ENCODE results near the gene STAMBP. TPM values are rescaled to one million over a fixed set of nuclear protein-coding genes. Genes with fewer than 3 reads are reported as not detected.

STAMBP gene
- total and polyA plus RNA-seq, 12 donors = 15.7 to 44.8 (median 27.4) TPM

DNA sequence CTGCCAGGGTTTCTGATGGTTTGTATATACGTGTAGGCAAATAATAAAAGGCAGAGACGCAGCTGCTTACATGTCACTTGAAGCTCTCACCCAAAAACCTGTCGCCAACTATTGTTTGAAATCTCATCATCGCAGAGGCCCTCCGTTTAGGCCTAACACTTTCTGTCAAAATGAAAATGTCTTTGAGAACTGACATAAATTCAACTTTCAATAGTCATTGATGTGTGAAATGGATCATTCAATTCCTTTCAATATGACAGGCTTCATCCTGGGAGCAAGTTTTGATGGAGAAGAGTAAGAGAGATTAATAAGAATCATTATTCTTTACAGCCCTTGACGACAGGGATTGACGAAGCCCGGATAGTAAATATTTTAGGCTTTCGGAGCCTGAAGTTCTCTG lies 66.7 kb downstream of the STAMBP start:
- WGBS, 4 donors = 70 to 87% (median 80%) methylated on average over 9 of the region's 9 CpGs
- Histone ChIP-seq H3K4me1 (replicated peaks in 1 of 2) (no peaks in the 10 kb centered on the region), H3K27me3 (no peaks in the 10 kb centered on the region), H3K9me3 (replicated peaks in 1 of 3) (no peaks in the 10 kb centered on the region), H3K4me3 (no peak overlapping the region), H3K27ac (no peak overlapping the region), H3K36me3 (replicated peaks in 1 of 2) (no peaks in the 10 kb centered on the region)
- intact Hi-C loops (cut with DNase I) = no loop called here
- TF ChIP-seq POLR2A (IDR thresholded peaks at IDR 0.05) = no peak
- TF ChIP-seq, protein P1, sequence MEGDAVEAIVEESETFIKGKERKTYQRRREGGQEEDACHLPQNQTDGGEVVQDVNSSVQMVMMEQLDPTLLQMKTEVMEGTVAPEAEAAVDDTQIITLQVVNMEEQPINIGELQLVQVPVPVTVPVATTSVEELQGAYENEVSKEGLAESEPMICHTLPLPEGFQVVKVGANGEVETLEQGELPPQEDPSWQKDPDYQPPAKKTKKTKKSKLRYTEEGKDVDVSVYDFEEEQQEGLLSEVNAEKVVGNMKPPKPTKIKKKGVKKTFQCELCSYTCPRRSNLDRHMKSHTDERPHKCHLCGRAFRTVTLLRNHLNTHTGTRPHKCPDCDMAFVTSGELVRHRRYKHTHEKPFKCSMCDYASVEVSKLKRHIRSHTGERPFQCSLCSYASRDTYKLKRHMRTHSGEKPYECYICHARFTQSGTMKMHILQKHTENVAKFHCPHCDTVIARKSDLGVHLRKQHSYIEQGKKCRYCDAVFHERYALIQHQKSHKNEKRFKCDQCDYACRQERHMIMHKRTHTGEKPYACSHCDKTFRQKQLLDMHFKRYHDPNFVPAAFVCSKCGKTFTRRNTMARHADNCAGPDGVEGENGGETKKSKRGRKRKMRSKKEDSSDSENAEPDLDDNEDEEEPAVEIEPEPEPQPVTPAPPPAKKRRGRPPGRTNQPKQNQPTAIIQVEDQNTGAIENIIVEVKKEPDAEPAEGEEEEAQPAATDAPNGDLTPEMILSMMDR (IDR thresholded peaks at IDR 0.05) = no peak
- DNase-seq = no peak

DNA sequence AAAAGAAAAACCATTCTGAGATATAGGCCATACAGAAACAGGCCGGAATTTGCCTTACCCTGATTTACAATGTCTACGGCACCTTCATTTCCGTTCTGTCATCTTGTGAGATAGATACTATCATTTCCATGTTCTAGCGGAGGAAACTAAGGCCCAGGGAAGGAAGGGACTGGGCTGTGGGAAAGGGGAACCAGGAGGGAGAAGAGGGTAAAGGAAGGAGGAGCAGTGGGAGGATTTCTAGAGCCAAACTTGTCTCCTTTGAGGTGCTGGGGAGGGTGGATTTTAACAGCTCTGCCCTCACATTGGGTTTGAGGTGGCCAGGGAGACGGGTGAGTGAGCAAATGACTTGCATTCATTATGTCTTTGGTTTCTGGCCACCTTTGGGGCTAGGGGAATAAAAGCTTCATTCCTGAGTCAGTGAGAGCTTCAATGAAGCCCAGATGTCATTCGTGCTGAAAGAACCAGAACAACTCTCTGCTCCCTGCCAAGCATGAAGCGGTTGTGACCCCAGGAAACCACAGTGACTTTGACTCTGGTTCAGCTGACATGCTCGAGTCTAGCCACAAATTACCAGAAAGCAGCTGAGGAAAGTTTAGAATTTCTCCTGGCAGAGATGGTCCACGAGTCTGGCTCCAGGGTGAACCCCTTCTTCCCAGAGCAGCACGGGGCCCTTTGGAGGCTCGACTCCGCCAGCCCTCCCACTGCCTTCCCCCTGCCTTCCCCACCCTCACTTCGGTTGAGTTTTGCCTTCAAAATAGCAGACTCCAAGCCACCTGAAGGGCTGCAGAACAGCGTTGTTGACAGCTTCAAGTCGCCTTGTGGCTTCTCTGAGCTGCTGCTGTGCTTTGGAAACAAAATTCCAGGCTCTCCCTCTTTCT lies 67.8 kb downstream of the STAMBP start:
- no peak overlapping the region for H3K4me3 ChIP-seq
- no peaks in the 10 kb centered on the region for H3K27me3 ChIP-seq
- 51 to 60% (median 55%) methylated on average over 13 to 15 of the region's 15 CpGs for WGBS, 4 donors
- intact Hi-C loops (cut with DNase I) = no loop called here
- TF ChIP-seq, protein P1 (IDR thresholded peaks at IDR 0.05) = no peak
- no peak for TF ChIP-seq POLR2A (IDR thresholded peaks at IDR 0.05)
- no peaks in the 10 kb centered on the region for H3K36me3 ChIP-seq (replicated peaks in 1 of 2)
- H3K9me3 ChIP-seq (replicated peaks in 1 of 3) = no peaks in the 10 kb centered on the region
- DNase-seq = no peak
- no peak overlapping the region for H3K27ac ChIP-seq
- no peaks in the 10 kb centered on the region for H3K4me1 ChIP-seq (replicated peaks in 1 of 2)

DNA sequence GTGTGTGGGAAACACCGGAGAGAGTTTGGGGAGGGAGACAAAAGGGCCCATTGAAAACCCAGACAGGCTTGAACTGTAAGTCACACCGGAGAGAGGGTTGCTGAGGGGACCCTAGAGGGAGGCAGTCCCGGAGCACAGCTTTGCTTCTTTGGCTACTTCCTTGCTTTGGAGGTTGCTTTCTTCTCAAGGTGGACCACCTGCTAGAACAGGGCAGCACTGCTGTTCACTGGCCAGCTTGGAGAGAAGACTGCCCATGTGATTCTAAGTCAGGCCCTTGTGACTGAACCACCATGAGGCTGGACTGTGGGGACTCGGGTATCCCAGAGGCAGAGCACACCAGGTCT lies 68.5 kb downstream of the STAMBP start:
- Histone ChIP-seq H3K4me3 (no peak overlapping the region), H3K4me1 (replicated peaks in 1 of 2) (no peaks in the 10 kb centered on the region), H3K27ac (no peak overlapping the region), H3K9me3 (replicated peaks in 1 of 3) (no peaks in the 10 kb centered on the region), H3K36me3 (replicated peaks in 1 of 2) (no peaks in the 10 kb centered on the region), H3K27me3 (no peaks in the 10 kb centered on the region)
- intact Hi-C loops (cut with DNase I) = no loop called here
- DNase-seq = no peak
- WGBS, 4 donors = 67 to 80% (median 70%) methylated on average over 4 of the region's 4 CpGs
- TF ChIP-seq POLR2A (IDR thresholded peaks at IDR 0.05) = no peak
- TF ChIP-seq, protein P1 (IDR thresholded peaks at IDR 0.05) = no peak

DNA sequence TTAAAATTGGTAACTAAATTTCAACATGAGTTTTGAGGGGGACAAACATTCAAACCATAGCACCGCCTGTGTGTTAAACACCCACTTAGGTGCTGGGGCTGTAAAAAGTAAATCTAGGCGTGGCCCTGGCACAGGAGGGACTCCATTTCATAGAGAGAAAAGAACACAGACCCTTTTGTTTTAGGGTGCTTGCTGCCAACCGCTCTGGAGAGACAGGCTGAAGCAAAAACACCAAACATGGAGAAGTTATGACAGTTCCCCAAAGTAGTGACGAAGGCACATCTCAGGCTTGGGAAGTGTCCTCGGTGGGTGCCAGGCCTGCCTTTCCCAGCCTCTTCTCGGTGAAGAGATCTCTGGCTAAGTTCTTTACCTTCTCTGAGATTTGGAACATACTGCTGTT lies 69.2 kb downstream of the STAMBP start:
- Histone ChIP-seq H3K4me3 (no peak overlapping the region), H3K4me1 (replicated peaks in 1 of 2) (no peaks in the 10 kb centered on the region), H3K9me3 (replicated peaks in 1 of 3) (no peaks in the 10 kb centered on the region), H3K36me3 (replicated peaks in 1 of 2) (no peaks in the 10 kb centered on the region), H3K27ac (no peak overlapping the region), H3K27me3 (no peaks in the 10 kb centered on the region)
- DNase-seq = no peak
- TF ChIP-seq, protein P1 (IDR thresholded peaks at IDR 0.05) = no peak
- no peak for TF ChIP-seq POLR2A (IDR thresholded peaks at IDR 0.05)
- 65 to 86% (median 77%) methylated on average over 5 to 6 of the region's 6 CpGs for WGBS, 4 donors
- intact Hi-C loops (cut with DNase I) = no loop called here
